H1 (cell line): Measurements from ENCODE around the gene PPAN. TPM values are rescaled to one million over a fixed set of nuclear protein-coding genes. Genes with fewer than 3 reads are reported as not detected.

Experiments used
- CTCF ChIA-PET: fragments of 300-600 bp; sonication (Branson Sonifier 250); formaldehyde crosslinking; loops from one replicate; lab custom pipeline; 2021; ENCODE audit not compliant: partially characterized antibody; lab: Charles Lee
- POLR2A ChIA-PET: fragments of 300-600 bp; sonication (Branson Sonifier 250); formaldehyde crosslinking; loops from one replicate; lab custom pipeline; 2021; ENCODE audit warnings: inconsistent platforms; ENCODE audit not compliant: partially characterized antibody; lab: Charles Lee
- DNase-seq, 2 experiments: peaks; one replicate each; pipeline versions ENCODE4 v3.0.0 to v3.0.0-alpha.2; 2010 to 2022; ENCODE audit warnings: low spot score in 2 of 2, low read depth in 1 of 2, mixed read lengths in 1 of 2
- FAIRE-seq: peaks from 2 replicates; lab custom pipeline; 2011; peaks lifted over from hg19 to GRCh38; lab: Jason Lieb, UNC
- H2AFZ ChIP-seq: 2 replicates; pipeline ENCODE4 v1.8.1; 2012; ENCODE audit warnings: low read length, inconsistent platforms
- H2AK5ac ChIP-seq: 2 replicates; pipeline ENCODE4 v1.6.1; 2013; ENCODE audit warnings: low read depth, low read length
- H2BK120ac ChIP-seq: replicated peaks from 2 replicates; pipeline ENCODE3; 2013; ENCODE audit warnings: low read depth, low read length, inconsistent platforms
- H2BK12ac ChIP-seq: 2 replicates; pipeline ENCODE4 v1.6.1; 2013; ENCODE audit warnings: low read depth, low read length
- H2BK15ac ChIP-seq: 2 replicates; pipeline ENCODE4 v1.6.1; 2013; ENCODE audit warnings: low read length
- H2BK20ac ChIP-seq: 2 replicates; pipeline ENCODE4 v1.6.1; 2013; ENCODE audit warnings: low read length
- H2BK5ac ChIP-seq: 2 replicates; pipeline ENCODE4 v1.6.1; 2013; ENCODE audit warnings: low read depth, low read length
- H3K14ac ChIP-seq: 2 replicates; pipeline ENCODE4 v1.6.1; 2013; ENCODE audit warnings: inconsistent platforms; ENCODE audit not compliant: insufficient read length
- H3K18ac ChIP-seq: 2 replicates; pipeline ENCODE4 v1.6.1; 2013; ENCODE audit warnings: low read length; ENCODE audit errors: extremely low read depth
- H3K23ac ChIP-seq: 2 replicates; pipeline ENCODE4 v1.6.1; 2013; ENCODE audit warnings: inconsistent platforms; ENCODE audit not compliant: insufficient read length
- H3K23me2 ChIP-seq: 2 replicates; pipeline ENCODE4 v1.6.1; 2013; ENCODE audit warnings: low read depth, low read length
- H3K27ac ChIP-seq: 2 replicates; pipeline ENCODE4 v1.6.1; 2011; ENCODE audit warnings: low read depth, low read length, inconsistent platforms
- H3K27me3 ChIP-seq, 4 experiments: replicated peaks in 1 of 4; 1 replicate in 1 of 4; 2 replicates in 3 of 4; pipeline versions ENCODE4 v1.6.1 to v1.8.1; 2011 to 2013; ENCODE audit warnings: low read length in 3 of 4, mild to moderate bottlenecking in 3 of 4, inconsistent platforms in 2 of 4, mixed read lengths in 2 of 4, moderate library complexity in 1 of 4; ENCODE audit not compliant: control insufficient read depth in 3 of 4, insufficient read depth in 3 of 4; ENCODE audit errors: extremely low read depth in 1 of 4
- H3K36me3 ChIP-seq, 4 experiments: 2 replicates each; pipeline versions ENCODE4 v1.6.1 to v1.8.1; 2011 to 2013; ENCODE audit warnings: mild to moderate bottlenecking in 4 of 4, low read length in 3 of 4, moderate library complexity in 2 of 4, control low read depth in 1 of 4, inconsistent platforms in 1 of 4; ENCODE audit not compliant: insufficient read depth in 4 of 4, control insufficient read depth in 2 of 4
- H3K4ac ChIP-seq: replicated peaks from 2 replicates; pipeline ENCODE3; 2013; ENCODE audit warnings: low read length, low read depth, mixed read lengths, inconsistent platforms; ENCODE audit not compliant: insufficient read length
- H3K4me1 ChIP-seq, 4 experiments: replicated peaks in 1 of 4; 1 replicate in 1 of 4; 2 replicates in 3 of 4; pipeline versions ENCODE4 v1.6.1 to v1.8.1; 2011 to 2013; ENCODE audit warnings: low read length in 3 of 4, inconsistent platforms in 2 of 4, mixed read lengths in 1 of 4; ENCODE audit not compliant: insufficient read depth in 4 of 4, control insufficient read depth in 3 of 4
- H3K4me2 ChIP-seq, 2 experiments: 2 replicates each; pipeline versions ENCODE4 v1.6.1 to v1.8.1; 2011 to 2013; ENCODE audit warnings: low read depth in 2 of 2, low read length in 2 of 2, control low read depth in 1 of 2, inconsistent platforms in 1 of 2, mild to moderate bottlenecking in 1 of 2; ENCODE audit not compliant: insufficient read depth in 1 of 2
- H3K4me3 ChIP-seq, 4 experiments: fragments of 200-600, 300-600 bp in 1 of 4; sonication (generic), shearing (Covaris generic), sonication (Bioruptor Twin) in 1 of 4; 2 replicates each; pipeline versions ENCODE4 v1.5.1 to v1.8.1; 2011 to 2016; ENCODE audit warnings: low read length in 4 of 4, low read depth in 3 of 4, control low read depth in 2 of 4, inconsistent platforms in 2 of 4, mild to moderate bottlenecking in 2 of 4, mixed read lengths in 1 of 4, moderate library complexity in 1 of 4; ENCODE audit not compliant: insufficient read depth in 2 of 4; ENCODE audit errors: extremely low read depth in 1 of 4
- H3K56ac ChIP-seq: replicated peaks from 2 replicates; pipeline ENCODE3; 2013; ENCODE audit warnings: low read depth, mild to moderate bottlenecking, mixed read lengths, low read length, inconsistent platforms; ENCODE audit not compliant: insufficient read length
- H3K79me1 ChIP-seq: 2 replicates; pipeline ENCODE4 v1.6.1; 2013; ENCODE audit warnings: low read depth, low read length, control low read depth
- H3K79me2 ChIP-seq, 2 experiments: 2 replicates each; pipeline versions ENCODE4 v1.6.1 to v1.8.1; 2012 to 2013; ENCODE audit warnings: low read length in 2 of 2, mild to moderate bottlenecking in 2 of 2, inconsistent platforms in 1 of 2; ENCODE audit not compliant: insufficient read depth in 2 of 2, control insufficient read depth in 1 of 2
- H3K9ac ChIP-seq, 4 experiments: replicated peaks in 1 of 4; 1 replicate in 1 of 4; 2 replicates in 3 of 4; pipeline versions ENCODE4 v1.6.1 to v1.8.1; 2011 to 2013; ENCODE audit warnings: low read depth in 3 of 4, low read length in 3 of 4, control low read depth in 2 of 4, mild to moderate bottlenecking in 2 of 4, moderate library complexity in 2 of 4, inconsistent platforms in 1 of 4; ENCODE audit errors: extremely low read depth in 1 of 4
- H3K9me3 ChIP-seq, 2 experiments: 2 replicates each; pipeline versions ENCODE4 v1.6.1 to v1.8.1; 2012 to 2013; ENCODE audit warnings: mild to moderate bottlenecking in 2 of 2, moderate library complexity in 2 of 2, control low read depth in 1 of 2, inconsistent platforms in 1 of 2, low read depth in 1 of 2, low read length in 1 of 2, mixed read lengths in 1 of 2; ENCODE audit not compliant: insufficient read depth in 2 of 2
- H4K20me1 ChIP-seq, 2 experiments: replicated peaks in 1 of 2; 2 replicates each; pipeline versions ENCODE3 to v1.8.1; 2011 to 2013; ENCODE audit warnings: inconsistent platforms in 2 of 2, low read length in 2 of 2, mild to moderate bottlenecking in 1 of 2; ENCODE audit not compliant: insufficient read depth in 2 of 2, control insufficient read depth in 1 of 2
- H4K5ac ChIP-seq: 2 replicates; pipeline ENCODE4 v1.6.1; 2013; ENCODE audit warnings: low read length, low read depth, mixed read lengths, inconsistent platforms; ENCODE audit not compliant: insufficient read length
- H4K8ac ChIP-seq: 2 replicates; pipeline ENCODE4 v1.8.0; 2013; ENCODE audit warnings: mild to moderate bottlenecking, moderate library complexity, low read length, inconsistent platforms; ENCODE audit not compliant: insufficient read depth; ENCODE audit errors: extremely low read depth
- H4K91ac ChIP-seq: replicated peaks from 2 replicates; pipeline ENCODE3; 2013; ENCODE audit warnings: low read length, mixed read lengths, inconsistent platforms; ENCODE audit not compliant: insufficient read length
- CEBPB ChIP-seq: IDR thresholded peaks from 2 replicates; pipeline ENCODE4 v1.6.1; 2012; ENCODE audit warnings: low read depth, low read length
- JUN ChIP-seq: IDR thresholded peaks from 2 replicates; pipeline ENCODE4 v1.6.1; 2011; ENCODE audit warnings: low read depth, mild to moderate bottlenecking, improper control_type of control experiment, low read length
- NANOG ChIP-seq: IDR thresholded peaks from 2 replicates; pipeline ENCODE4 v1.6.1; 2011; ENCODE audit warnings: low read length, low read depth, mild to moderate bottlenecking, inconsistent platforms; ENCODE audit not compliant: insufficient read depth, poor library complexity, severe bottlenecking
- RAD21 ChIP-seq, 2 experiments: IDR thresholded peaks in 1 of 2; conservative IDR thresholded peaks in 1 of 2; 2 replicates each; pipeline ENCODE4 v1.6.1; 2011; ENCODE audit warnings: low read depth in 2 of 2, low read length in 2 of 2, improper control_type of control experiment in 1 of 2, inconsistent platforms in 1 of 2, mild to moderate bottlenecking in 1 of 2, moderate library complexity in 1 of 2
- RBBP5 ChIP-seq: IDR thresholded peaks from 2 replicates; pipeline ENCODE4 v1.7.1; 2012; ENCODE audit warnings: low read depth, mild to moderate bottlenecking, inconsistent platforms, low read length, moderate library complexity, borderline replicate concordance
- SAP30 ChIP-seq: fragments of 300-600 bp; sonication (generic); IDR thresholded peaks from 2 replicates; pipeline ENCODE4 v1.7.1; 2012; ENCODE audit warnings: low read length, moderate library complexity, mild to moderate bottlenecking, inconsistent platforms; ENCODE audit not compliant: insufficient read depth, insufficient replicate concordance
- SRF ChIP-seq: IDR thresholded peaks from 2 replicates; pipeline ENCODE4 v1.6.1; 2011; ENCODE audit warnings: mild to moderate bottlenecking, low read depth, low read length, moderate library complexity
- TBP ChIP-seq: IDR thresholded peaks from 2 replicates; pipeline ENCODE4 v1.6.1; 2011; ENCODE audit warnings: low read depth, low read length, improper control_type of control experiment
- ZNF274 ChIP-seq: IDR thresholded peaks from 2 replicates; pipeline ENCODE4 v1.7.0; 2012; ENCODE audit warnings: low read length, borderline replicate concordance; ENCODE audit errors: extremely low read depth
- WGBS, 2 experiments: shearing (Covaris generic) in 1 of 2; methylation state at CpG; one replicate each; pipeline versions ENCODE4 v1.1.6 to v1.1.7; 2013 to 2015; ENCODE audit warnings: low lambda C conversion rate in 2 of 2, mixed read lengths in 2 of 2, inconsistent platforms in 1 of 2, low coverage in 1 of 2, missing lambda C conversion rate in 1 of 2; ENCODE audit not compliant: insufficient replicate concordance in 2 of 2, insufficient coverage in 1 of 2, insufficient read length in 1 of 2; ENCODE audit errors: extremely low coverage in 1 of 2, missing lambda C conversion rate in 1 of 2; 5-methylcytosine and 5-hydroxymethylcytosine counted together
- polyA plus RNA-seq, 7 experiments: library from polyadenylated mRNA; depleted of rRNA in 3 of 7; stranded (reverse) in 5 of 7; unstranded in 2 of 7; fragments of >200 nt in 5 of 7; fragments of 200-250 nt in 2 of 7; gene quantifications; 1 replicate in 5 of 7; 2 replicates in 1 of 7; 4 replicates in 1 of 7; pipeline versions ENCODE4 v1.2.1 to v1.2.3, GENCODE V29; 2011 to 2013; ENCODE audit warnings: missing spikeins in 2 of 7, mixed read lengths in 2 of 7
- total RNA-seq: library from RNA; stranded (reverse); fragmentation: NEBNext Ultra II Directional; extraction: Animal tissue kit (Norgen Biotek cat#: 25700); gene quantifications from 2 replicates; pipeline ENCODE4 v1.2.1, GENCODE V29; 2021

PPAN gene
- total and polyA plus RNA-seq, 2 of the 8 experiments (the other 6 are each of a cell fraction or from before 2014, with no cell fraction given): 48.8 to 74.4 TPM

DNA sequence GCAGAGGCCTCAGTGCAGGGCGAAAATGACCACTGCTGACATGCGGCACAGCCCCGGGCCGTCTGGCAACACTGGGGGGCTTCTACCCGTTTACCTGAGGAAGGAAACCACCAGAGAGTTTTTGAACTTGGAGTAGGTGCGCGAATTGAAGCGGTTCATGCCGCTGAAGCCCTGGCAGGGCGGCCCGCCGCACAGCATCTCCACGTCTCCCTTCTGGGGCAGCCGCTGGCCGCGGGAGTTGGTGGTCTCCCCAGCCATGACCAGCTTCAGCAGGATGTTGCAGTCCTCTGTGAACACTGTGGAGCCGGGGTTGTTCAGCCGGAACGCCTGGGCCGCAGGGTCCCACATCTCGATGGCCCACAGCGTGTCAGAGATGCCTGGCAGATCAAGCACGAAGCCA is 33.8 kb downstream of the PPAN start:
- Histone ChIP-seq H2BK5ac (no peak overlapping the region), H2AFZ (no peak overlapping the region), H3K4ac (no peak overlapping the region), H4K91ac (no peak overlapping the region), H4K5ac (no peak overlapping the region), H3K27ac (no peak overlapping the region), H3K4me2 (no peak overlapping the region), H3K9me3 (no peaks in the 10 kb centered on the region), H3K14ac (no peak overlapping the region), H3K27me3 (no peaks in the 10 kb centered on the region), H3K4me3 (no peak overlapping the region), H2AK5ac (no peak overlapping the region), H3K9ac (no peak overlapping the region), H3K4me1 (no peaks in the 10 kb centered on the region), H3K56ac (no peak overlapping the region), H4K8ac (no peak overlapping the region), H4K20me1 (peaks cover 8 to 30% of the 10 kb centered on the region in 2 experiments), H2BK15ac (no peak overlapping the region), H2BK20ac (no peak overlapping the region), H3K18ac (no peak overlapping the region), H3K23me2 (no peaks in the 10 kb centered on the region), H3K36me3 (peaks cover 56 to 98% (median 91%) of the 10 kb centered on the region in 4 experiments), H2BK120ac (no peak overlapping the region), H3K79me2 (no peaks in the 10 kb centered on the region), H2BK12ac (no peak overlapping the region), H3K79me1 (no peaks in the 10 kb centered on the region), H3K23ac (no peak overlapping the region)
- whole genome bisulfite sequencing, 2 experiments: 92% methylated on average over 23 of the region's 23 CpGs; no CpG with 5 or more reads in 1 of the 2 experiments
- TF ChIP-seq NANOG (no peak), SRF (no peak), RAD21 (IDR thresholded peaks at IDR 0.05 in 1 of 2, conservative IDR thresholded peaks at IDR 0.05 in 1 of 2; ENCODE audit: low read depth in 2 of 2, low read length in 2 of 2) (no peak), JUN (no peak), CEBPB (no peak), ZNF274 (no peak), SAP30 (no peak), TBP (no peak), RBBP5 (no peak)
- ChIA-PET POLR2A (interaction anchor here (1.0 to 29.1 kb wide), 2 partner anchors 23 to 30 kb away, joined by 3 to 412 read pairs; partner anchors contain the start of genes ANGPTL6, P2RY11 and PPAN), CTCF (interaction anchor here (0.6 to 1.3 kb wide), 7 partner anchors 8 to 412 kb away, joined by 3 read pairs; no protein-coding TSS in a partner anchor)
- no peak for DNase-seq
- FAIRE-seq: no peak
